NCI-H446 treated with DMSO at 0.1 percent for 48 hours (cell line): Measurements from ENCODE around the gene FOSL2.
"Not testable (repeated sequence)": the region's sequence is repeated elsewhere in the genome, so short reads cannot be mapped to it uniquely, and the experiment has no call there.

Source experiments
- DNase-seq: peaks from one replicate; lab custom pipeline; 2025; lab: John Stamatoyannopoulos, UW

Gene FOSL2

GRCh38 chr2:28357055-28357454, 35.6 kb upstream of the FOSL2 start:
- DNase-seq = no peak

- no peak for DNase-seq
Observed at GRCh38 chr2:28357948-28358667, 34.5 kb upstream of the FOSL2 start.

DNA sequence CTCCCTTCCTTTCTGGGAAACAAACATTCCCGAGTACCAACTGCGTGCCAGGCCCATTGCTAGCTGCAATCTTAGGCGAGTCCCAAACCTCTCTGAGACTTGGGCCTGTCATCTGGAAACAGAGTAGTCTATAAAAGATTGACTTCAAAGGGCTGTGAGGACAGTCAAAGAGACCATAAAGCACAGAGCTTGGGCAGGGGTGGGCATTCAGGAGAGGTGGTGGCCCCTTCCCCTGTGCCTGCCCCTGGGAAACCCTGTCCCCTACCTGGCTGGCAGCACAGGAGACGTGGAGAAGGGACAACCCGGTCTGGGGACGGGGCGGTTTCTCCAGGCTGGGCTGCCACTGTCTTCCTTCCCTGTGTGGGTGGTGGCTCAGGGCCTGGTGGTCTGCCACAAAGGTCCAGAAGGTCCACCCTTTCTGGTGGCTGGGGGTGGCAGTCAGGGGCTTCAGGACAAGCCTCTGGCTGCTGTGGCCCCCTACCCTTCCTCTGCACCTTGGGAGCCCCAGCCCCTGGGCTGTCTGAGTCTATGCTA, 33.9 kb upstream of the FOSL2 start:
- no peak for DNase-seq

DNA sequence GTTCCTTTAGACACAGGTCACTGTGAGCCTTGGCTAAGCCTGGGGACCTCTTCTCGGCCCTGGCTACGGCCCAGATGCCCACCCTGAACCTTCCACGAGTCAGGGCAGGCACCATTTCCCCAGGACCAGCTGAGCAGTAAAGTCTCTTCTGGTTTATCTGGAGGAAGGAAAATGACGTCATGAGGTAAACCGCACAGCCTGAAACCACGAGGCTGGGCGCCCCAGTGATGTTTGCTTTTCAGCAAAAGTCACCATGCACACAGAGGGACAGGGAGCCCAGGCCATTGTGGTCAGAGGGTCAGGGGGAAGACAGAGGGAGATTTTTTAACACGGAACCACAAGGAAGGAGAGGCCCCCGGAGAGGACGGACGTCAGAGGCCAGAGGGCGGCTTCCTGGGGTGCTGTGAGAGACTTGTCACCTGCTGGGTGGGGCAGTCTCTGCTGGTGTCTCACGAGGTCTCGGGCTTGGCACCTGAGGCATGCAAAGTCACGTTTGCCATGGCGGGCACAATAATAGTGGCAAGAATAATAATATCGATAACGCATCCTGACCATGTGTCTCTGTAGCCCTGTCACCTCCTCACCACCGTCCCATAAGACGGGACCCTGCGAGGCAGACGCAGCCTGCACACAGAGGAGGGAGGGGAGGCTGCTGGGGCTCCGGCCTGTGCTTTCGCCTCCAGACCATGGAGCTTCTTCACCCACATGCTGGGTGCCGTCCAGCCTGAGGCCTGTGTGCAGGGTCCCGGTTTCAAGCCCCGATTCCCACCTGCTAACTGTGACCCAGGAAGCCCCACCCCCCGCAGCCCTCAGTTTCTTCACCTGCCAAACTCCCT, 33.2 kb upstream of the FOSL2 start:
- DNase-seq = no peak

GRCh38 chr2:28360058-28360717, 32.5 kb upstream of the FOSL2 start:
- DNase-seq = no peak

GRCh38 chr2:28360718-28361293, 31.9 kb upstream of the FOSL2 start:
- no peak for DNase-seq

GRCh38 chr2:28361991-28362710, 30.5 kb upstream of the FOSL2 start:
- no peak for DNase-seq

DNA sequence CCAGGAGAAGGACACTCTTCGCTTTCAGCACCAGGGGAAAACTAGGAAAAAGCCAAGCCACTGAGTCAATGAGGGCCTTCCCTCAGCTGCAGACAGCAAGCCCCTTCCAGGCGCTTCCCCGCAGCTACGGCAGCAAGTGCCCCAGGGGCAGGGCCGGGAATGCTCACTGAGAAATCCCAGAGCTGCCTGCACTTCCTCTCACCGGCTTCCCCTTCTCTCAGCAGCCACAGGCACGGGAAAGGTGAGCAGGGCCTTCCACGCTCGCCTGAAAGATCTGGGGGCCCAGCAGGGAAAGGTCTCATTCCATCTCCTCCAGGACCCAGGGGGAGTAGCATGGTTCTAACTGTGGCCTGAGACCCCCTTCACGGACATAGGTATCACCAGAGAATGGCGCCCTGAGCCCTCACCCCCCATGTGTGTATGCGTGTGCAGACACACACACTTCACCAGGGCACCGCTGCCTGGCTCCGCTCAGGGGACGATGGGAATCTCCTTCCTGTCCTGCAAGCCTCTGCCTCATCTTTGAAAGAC, 29.6 kb upstream of the FOSL2 start:
- no peak for DNase-seq

DNA sequence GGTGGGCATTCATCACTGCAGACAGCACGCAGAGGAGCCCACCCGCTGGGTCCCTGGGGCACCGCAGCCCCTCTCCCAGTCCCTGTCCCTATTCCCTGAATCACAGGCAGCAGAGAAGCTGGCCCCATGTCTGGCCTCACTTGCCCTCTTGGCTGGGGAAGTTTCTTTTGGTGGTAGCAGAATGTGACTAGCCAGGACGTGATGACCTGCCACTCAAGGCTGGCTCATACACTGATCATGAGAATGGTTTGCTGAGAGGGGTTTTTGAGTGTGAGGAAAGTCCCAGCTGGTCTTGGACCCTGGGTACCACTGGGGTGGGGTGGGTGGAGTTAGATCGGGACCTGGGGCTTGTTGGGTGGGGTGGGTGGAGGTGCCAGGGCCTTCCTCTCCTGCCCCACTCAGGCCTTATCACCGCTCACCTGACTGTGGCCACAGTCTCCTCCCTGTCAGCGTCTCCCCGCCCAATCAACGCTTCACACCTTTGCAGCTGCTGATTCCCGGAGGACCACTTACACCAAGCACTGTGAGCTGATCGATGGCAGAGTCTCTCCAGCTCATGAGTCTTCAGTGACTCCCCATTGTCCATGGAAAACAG, 28.9 kb upstream of the FOSL2 start:
- DNase-seq = no peak

DNA sequence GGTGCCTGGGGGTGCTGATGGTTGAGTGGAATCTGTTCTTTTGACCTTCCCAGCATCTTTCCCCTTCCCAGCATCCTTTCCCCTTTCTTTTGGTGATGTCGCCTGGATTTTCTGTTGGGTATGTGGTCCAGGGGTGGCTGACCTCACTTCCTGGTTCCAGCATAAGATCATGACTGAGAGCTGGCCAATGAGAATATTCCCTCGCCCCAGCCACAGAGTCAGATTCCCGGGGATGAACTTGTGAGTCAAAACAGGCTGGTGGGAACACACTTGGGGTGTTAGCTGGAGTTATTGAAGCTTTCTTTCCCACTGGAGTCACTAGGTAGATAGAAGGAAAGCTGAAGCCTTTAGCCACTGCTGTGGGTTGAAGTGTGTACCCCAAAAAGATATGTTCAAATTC, 28.0 kb upstream of the FOSL2 start:
- no peak for DNase-seq

DNA sequence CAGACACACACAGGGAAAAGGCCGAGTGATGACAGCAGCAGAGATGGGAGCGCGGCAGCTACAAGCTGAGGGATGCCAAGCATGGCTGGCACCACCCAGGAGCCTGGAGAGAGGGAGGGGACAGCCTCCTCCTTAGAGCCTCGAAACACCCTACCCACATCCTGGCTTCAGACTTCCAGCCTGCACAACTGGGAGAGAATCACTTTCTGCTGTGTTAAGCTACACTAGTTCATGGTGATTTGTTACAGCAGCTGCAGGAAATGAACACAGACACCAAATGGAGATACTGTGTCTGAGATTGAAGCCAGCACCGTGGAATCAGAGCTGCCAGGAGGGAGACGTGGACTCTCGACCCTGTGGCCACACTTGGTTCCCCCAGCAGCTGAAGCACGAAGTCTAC, 27.5 kb upstream of the FOSL2 start:
- DNase-seq = no peak

DNA sequence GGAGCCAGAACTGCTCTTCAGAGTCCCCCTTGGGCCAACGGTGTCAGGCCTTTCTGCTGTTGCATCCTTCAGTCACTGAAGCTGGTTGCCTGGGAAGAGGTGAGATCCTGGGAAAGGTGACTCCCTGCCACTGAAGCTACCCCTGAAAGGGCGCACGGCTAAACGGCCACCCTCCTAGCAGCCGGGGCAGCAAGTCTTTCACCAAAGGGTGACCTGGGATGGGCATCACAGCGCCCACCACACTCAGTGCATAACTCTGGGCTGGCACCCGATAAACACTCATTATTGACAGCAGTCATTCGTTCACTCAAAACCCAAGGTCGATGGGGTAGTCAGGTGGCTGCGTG, 26.5 kb upstream of the FOSL2 start:
- no peak for DNase-seq

DNA sequence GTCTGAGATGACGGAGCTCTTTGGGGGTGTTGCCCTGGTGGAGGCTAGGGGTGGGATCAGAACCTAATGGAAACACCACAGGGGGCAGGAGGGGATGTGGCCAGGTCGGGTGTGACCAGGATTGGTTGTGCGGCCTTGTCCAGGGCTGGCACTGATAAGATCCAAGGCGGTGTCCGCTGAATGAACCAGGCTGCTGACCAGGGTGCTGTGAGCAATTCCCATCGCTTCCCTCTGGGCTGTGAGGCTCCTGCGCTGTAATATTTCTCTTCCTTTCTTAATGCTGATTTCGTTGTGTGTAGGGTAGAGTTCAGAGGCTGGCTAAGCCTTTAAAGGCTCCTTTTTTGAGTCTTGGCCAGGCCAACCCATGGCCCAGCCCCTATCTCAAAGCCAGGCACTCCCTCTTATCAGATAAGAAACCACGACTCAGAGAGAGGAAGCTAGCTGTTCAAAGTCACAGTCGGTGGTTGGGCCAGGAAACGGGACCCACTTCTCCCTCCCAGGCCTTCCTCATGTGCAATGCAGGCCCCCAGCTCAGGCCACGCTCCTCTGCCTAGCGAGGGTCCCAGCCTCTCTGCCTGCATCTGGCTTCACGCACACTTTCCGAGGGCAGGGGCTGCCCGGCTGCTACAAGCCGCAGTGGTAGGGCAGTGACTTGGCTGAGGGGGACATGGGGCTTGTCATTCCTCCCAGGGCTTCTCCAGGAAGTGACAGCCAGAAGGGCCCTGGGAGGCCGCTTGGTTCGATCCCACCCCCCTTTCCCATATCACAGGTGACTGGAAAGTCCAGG, 26.0 kb upstream of the FOSL2 start:
- no peak for DNase-seq

- no peak for DNase-seq
Observed at GRCh38 chr2:28367667-28368356, 24.8 kb upstream of the FOSL2 start.

DNA sequence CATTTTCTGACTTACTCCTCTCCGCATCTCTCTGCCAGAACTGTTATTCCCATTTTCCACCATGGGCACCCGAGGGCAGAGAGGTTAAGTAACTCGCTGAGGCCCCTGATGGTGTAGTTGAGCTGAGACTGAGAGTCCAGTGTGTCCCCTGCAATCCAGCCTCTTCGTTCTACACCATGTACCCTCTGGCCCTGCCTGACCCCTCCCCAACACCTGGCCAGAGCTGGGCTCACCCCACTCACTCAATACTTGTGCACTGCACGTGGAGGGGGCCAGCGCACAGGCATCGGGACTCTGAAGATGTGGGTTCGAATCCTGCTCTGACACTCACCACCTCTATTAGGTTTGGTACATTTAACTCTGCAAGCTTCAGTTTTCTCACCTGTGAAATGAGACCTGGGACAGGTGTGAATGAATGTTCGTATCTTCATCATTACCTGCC, 24.3 kb upstream of the FOSL2 start:
- DNase-seq = no peak

DNA sequence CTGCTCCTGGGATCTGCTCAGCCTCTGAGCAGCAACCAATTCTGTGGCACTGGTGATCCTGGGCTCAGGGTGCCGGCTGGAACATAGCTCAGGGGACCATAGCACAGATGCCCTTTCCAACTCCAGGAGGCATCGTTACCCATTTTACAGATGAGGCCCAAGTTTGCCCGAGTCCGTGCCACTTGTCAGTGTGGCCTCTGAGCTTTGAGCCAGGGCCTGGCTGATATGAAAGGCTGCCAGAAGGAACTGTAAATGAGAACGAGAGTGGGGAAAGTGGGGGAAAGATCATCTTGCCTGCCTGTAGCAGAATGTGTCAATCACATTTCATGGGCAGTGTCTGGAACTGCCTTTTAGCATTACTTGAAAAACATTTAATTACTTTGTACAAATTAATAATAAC, 23.3 kb upstream of the FOSL2 start:
- DNase-seq = no peak

GRCh38 chr2:28370354-28370753, 22.3 kb upstream of the FOSL2 start:
- DNase-seq = no peak

DNA sequence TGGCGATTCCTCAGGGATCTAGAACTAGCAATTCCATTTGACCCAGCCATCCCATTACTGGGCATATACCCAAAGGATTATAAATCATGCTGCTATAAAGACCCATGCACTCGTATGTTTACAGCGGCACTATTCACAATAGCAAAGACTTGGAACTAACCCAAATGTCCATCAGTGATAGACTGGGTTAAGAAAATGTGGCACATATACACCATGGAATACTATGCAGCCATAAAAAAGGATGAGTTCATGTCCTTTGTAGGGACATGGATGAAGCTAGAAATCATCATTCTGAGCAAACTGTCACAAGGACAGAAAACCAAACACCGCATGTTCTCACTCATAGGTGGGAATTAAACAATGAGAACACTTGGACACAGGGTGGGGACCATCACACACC, 20.9 kb upstream of the FOSL2 start:
- DNase-seq = not testable (repeated sequence)

DNA sequence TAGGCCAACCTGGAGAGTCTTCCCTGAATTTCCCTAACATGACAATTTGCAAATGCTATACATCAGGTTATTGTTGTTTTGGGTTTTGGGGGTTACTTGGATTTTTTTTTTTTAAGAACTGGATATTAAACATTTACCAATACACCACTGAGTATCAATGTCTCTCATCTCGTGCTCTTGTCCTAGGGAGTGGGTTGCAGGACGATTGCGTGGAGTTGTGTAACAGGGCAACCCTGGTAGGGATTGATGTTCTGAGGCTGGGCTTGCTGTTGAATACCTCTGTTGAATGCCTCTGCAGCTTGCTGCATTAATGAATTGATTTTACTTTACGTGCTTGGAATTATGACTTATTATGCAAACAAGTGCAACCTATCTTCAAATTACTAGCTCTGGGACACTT, 18.8 kb upstream of the FOSL2 start:
- no peak for DNase-seq

DNA sequence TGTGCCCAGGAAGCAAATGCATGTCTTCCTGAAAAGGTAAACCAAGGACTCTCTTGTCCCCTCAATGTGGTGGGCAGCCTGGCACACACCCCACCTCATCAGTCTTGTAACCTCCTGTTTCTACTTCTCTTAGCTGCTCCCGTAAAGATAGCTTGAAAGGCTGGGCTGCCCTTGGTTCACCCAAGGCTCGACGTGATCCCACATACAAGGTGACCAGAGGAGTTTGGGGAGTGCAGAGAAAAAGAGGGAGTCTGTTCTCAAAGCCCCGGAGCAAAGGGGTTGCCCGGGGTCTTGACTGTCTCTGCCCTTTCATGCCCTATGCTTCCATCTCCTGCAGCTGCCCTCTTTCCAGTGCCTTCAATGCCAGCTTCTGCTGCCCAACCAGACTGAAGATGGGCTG, 18.3 kb upstream of the FOSL2 start:
- DNase-seq = no peak
